Common myeloid progenitor, CD34-positive (primary cell): ENCODE measurements around the gene TYSND1.

Experiments
- CTCF ChIA-PET: fragments of 350-600 bp; sonication (Branson Sonifier 250); formaldehyde crosslinking; loops from one replicate; lab custom pipeline; 2021; ENCODE audit warnings: antibody characterized with exemption; lab: Charles Lee
- POLR2A ChIA-PET: fragments of 350-600 bp; sonication (Branson Sonifier 250); formaldehyde crosslinking; loops from one replicate; lab custom pipeline; 2021; ENCODE audit warnings: antibody characterized with exemption; lab: Charles Lee
- DNase-seq, 3 donors: peaks; one replicate each; pipeline versions ENCODE4 v3.0.0 to v3.0.0-alpha.2; 2013
- H3K27ac ChIP-seq, 2 experiments: 1 replicate in 1 of 2; 2 replicates in 1 of 2; pipeline ENCODE4 v1.7.0; 2013; ENCODE audit warnings: inconsistent platforms in 2 of 2, low read length in 2 of 2, mild to moderate bottlenecking in 2 of 2, low read depth in 1 of 2, moderate library complexity in 1 of 2; ENCODE audit not compliant: severe bottlenecking in 2 of 2, insufficient read depth in 1 of 2, poor library complexity in 1 of 2
- H3K27me3 ChIP-seq, 5 experiments: replicated peaks in 2 of 5; 1 replicate in 3 of 5; 2 replicates in 2 of 5; pipeline versions ENCODE4 v1.6.1 to v1.7.0; 2013; ENCODE audit warnings: low read length in 4 of 5, mild to moderate bottlenecking in 2 of 5, moderate library complexity in 2 of 5, inconsistent platforms in 1 of 5; ENCODE audit not compliant: insufficient read depth in 5 of 5, control insufficient read depth in 4 of 5
- H3K36me3 ChIP-seq, 4 experiments: 1 replicate in 2 of 4; 2 replicates in 2 of 4; pipeline versions ENCODE4 v1.6.1 to v1.7.0; 2013; ENCODE audit warnings: low read length in 3 of 4, control low read depth in 1 of 4, mild to moderate bottlenecking in 1 of 4; ENCODE audit not compliant: control insufficient read depth in 4 of 4, insufficient read depth in 4 of 4
- H3K4me1 ChIP-seq, 4 experiments: 1 replicate in 3 of 4; 2 replicates in 1 of 4; pipeline versions ENCODE4 v1.6.1 to v1.7.1; 2013; ENCODE audit warnings: low read length in 3 of 4, mild to moderate bottlenecking in 3 of 4, control low read depth in 1 of 4, inconsistent platforms in 1 of 4, moderate library complexity in 1 of 4; ENCODE audit not compliant: control insufficient read depth in 4 of 4, insufficient read depth in 4 of 4; ENCODE audit errors: control extremely low read depth in 1 of 4
- H3K4me3 ChIP-seq, 7 experiments: 1 replicate in 4 of 7; 2 replicates in 3 of 7; pipeline versions ENCODE4 v1.5.1 to v1.7.0; 2013; ENCODE audit warnings: mild to moderate bottlenecking in 7 of 7, low read length in 6 of 7, moderate library complexity in 6 of 7, inconsistent platforms in 2 of 7, low read depth in 2 of 7, control low read depth in 1 of 7; ENCODE audit not compliant: insufficient read depth in 4 of 7, control insufficient read depth in 1 of 7; ENCODE audit errors: extremely low read depth in 1 of 7
- H3K9me3 ChIP-seq, 5 experiments: 1 replicate in 4 of 5; 2 replicates in 1 of 5; pipeline versions ENCODE4 v1.6.1 to v1.7.1; 2013; ENCODE audit warnings: low read length in 4 of 5, mild to moderate bottlenecking in 2 of 5, inconsistent platforms in 1 of 5, low read depth in 1 of 5, moderate library complexity in 1 of 5; ENCODE audit not compliant: control insufficient read depth in 4 of 5, insufficient read depth in 2 of 5; ENCODE audit errors: control extremely low read depth in 1 of 5
- WGBS: methylation state at CpG from one replicate; pipeline ENCODE4 v1.1.5; 2013; ENCODE audit not compliant: insufficient coverage; 5-methylcytosine and 5-hydroxymethylcytosine counted together

The TYSND1 gene

DNA sequence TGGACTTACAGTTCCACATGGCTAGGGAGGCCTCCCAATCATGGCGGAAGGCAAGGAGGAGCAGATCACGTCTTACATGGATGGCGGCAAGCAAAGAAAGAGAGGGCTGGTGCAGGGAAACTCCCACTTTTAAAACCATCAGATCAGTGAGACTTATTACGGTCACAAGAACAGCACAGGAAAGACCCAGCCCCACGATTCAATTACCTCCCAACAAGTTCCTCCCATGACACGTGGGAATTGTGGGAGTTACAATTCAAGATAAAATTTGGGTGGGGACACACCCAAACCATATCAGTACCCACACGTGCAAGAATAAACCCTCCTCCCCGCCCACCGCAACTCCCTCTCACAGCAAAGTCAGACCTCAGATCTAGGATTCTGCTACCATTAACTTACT, 9.4 kb downstream of the TYSND1 start:
- POLR2A ChIA-PET: no interaction called here
- DNase-seq: peak; percentile 25 to 48 (median 33)
- Histone ChIP-seq H3K27ac (no peak overlapping the region), H3K9me3 (no peaks in the 10 kb centered on the region), H3K27me3 (peaks cover 0 to 13% (median 3%) of the 10 kb centered on the region in 5 experiments), H3K36me3 (peaks cover 0 to 7% (median 3%) of the 10 kb centered on the region in 4 experiments), H3K4me1 (peaks cover 0 to 13% (median 11%) of the 10 kb centered on the region in 4 experiments), H3K4me3 (no peak overlapping the region)
- 75% methylated on average over 7 of the region's 9 CpGs for WGBS
- CTCF ChIA-PET: interaction anchor here (0.6 to 2.8 kb wide), 5 partner anchors 8 to 30 kb away, joined by 3 to 18 read pairs (median 5); partner anchors contain the start of gene TYSND1

DNA sequence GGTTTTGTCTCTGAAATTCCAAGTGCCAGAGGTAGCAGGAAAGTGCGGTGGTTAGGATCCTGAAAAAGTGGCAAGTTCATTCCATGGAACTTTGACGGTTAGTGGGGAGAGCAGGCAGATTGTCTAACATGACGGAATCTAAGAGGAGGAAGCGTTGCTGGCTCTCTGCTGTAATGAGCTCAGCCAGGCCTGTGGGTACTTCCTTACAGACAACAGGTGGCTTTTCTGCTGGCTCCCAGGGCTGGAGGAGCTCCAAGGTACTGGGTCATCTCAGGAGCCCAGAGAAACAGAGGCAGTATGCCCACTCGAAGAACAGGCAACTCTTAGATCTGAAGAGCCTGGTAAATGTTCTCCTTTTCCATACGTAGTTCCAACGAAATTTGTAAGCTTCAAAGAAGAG, 10.8 kb downstream of the TYSND1 start:
- Histone ChIP-seq H3K4me1 (peaks cover 0 to 15% (median 13%) of the 10 kb centered on the region in 4 experiments), H3K4me3 (no peak overlapping the region), H3K27ac (no peak overlapping the region), H3K36me3 (peaks cover 0 to 7% (median 3%) of the 10 kb centered on the region in 4 experiments), H3K27me3 (peaks cover 0 to 25% (median 11%) of the 10 kb centered on the region in 5 experiments), H3K9me3 (no peaks in the 10 kb centered on the region)
- ChIA-PET CTCF (interaction anchor here (0.7 to 2.8 kb wide), 8 partner anchors 10 to 922 kb away, joined by 3 to 18 read pairs (median 4); partner anchors contain the start of gene TYSND1), POLR2A (interaction anchor here (0.6 kb wide), 1 partner anchor 19 kb away, joined by 3 read pairs; no protein-coding TSS in a partner anchor)
- WGBS: 67% methylated on average over 4 of the region's 7 CpGs
- no peak for DNase-seq

DNA sequence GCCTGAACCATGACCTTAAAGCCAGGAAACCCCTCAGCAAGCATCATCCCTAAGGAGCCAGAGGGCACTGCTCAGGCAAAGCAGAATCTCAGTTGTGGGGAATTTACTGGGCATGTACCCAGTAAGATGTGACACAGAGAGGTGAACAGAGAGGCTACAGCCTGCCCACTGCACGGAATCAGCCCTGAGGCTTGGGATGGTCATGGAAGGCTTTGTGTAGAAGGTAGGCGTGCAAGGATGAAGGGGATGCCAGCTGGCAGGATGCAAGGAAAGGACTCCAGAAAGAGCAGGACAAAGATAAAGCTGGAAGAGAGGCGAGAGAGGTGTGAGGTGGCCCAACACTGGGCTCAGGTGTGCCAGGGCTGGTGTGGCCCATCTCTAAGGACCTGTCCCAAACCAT, 11.5 kb downstream of the TYSND1 start:
- H3K27me3 ChIP-seq: peaks cover 0 to 25% (median 11%) of the 10 kb centered on the region in 5 experiments
- H3K27ac ChIP-seq: no peak overlapping the region
- WGBS: 94% methylated on average over 2 of the region's 3 CpGs
- ChIA-PET CTCF (interaction anchor here (2.2 to 2.8 kb wide), 3 partner anchors 10 to 17 kb away, joined by 11 to 18 read pairs (median 13); partner anchors contain the start of gene TYSND1), POLR2A (interaction anchor here (0.6 kb wide), 1 partner anchor 19 kb away, joined by 3 read pairs; no protein-coding TSS in a partner anchor)
- peaks cover 0 to 15% (median 13%) of the 10 kb centered on the region in 4 experiments for H3K4me1 ChIP-seq
- peaks cover 0 to 7% (median 2%) of the 10 kb centered on the region in 4 experiments for H3K36me3 ChIP-seq
- DNase-seq: no peak
- H3K9me3 ChIP-seq: no peaks in the 10 kb centered on the region
- no peak overlapping the region for H3K4me3 ChIP-seq

DNA sequence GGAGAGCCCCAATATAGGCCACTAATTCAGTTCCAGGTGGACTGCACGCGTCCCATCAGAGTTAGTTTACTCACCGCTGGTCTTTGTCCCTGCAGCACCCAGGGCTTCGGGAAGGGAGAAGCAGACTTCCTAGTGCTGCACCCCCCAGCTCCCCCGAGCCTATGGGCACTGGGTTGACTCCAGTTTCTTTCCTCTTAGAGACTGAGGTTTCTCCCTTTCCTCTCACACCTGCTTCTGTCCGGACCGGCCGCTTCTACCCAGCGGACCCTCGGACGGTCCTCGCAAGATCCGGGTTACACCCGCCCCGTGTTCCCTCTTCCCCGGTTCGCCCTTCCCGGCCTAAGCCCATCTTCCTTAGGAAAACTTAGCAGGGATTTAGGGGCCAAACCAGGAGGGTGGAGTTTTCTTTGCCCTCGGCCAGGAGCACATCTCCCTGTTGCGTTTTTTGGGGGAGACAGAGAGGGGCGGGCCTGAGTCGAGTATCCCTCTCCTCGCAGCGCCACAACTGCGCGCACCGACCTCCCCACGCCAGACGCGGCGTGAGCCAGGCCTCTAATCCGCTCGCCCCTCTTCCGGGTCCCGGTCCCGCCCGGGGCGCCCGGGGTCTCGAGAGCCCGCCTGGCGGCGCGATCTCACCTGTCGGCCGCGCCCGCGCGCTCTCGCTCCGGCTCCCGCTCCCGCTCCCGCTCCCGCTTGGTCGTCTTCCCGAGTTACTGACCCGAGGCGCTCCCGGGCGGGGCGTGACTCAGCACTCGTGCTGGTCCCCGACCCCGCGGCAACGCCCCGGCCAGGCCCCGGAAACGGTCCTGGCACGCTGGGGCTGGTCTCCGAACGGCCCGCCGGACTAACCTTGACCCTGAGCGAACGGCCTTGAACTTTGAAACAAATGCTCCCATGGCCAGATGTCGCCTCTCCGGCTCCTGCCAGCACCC, 14.1 kb downstream of the TYSND1 start, which contains the start of gene AIFM2:
Gene AIFM2 (minus strand): TSS at position 728 of the 932 bp plus-strand sequence. CDS start 8,741 bp downstream, outside the sequence.
- H3K27me3 ChIP-seq: peaks cover 0 to 25% (median 13%) of the 10 kb centered on the region in 5 experiments
- H3K36me3 ChIP-seq: no peaks in the 10 kb centered on the region
- WGBS: 7% methylated on average over 75 of the region's 80 CpGs
- peaks cover 0 to 15% (median 13%) of the 10 kb centered on the region in 4 experiments for H3K4me1 ChIP-seq
- H3K4me3 ChIP-seq: peak within 1 kb of the TSS; percentile 30 to 79 (median 64)
- peak within 1 kb of the TSS in 1 of 2 experiments; percentile 25 for H3K27ac ChIP-seq
- no peaks in the 10 kb centered on the region for H3K9me3 ChIP-seq
- peak; percentile 19 to 56 (median 31) for DNase-seq
- POLR2A ChIA-PET: no interaction called here
- CTCF ChIA-PET: interaction anchor here (0.9 kb wide), 1 partner anchor 14 kb away, joined by 3 read pairs; the partner anchor contains the start of gene TYSND1

DNA sequence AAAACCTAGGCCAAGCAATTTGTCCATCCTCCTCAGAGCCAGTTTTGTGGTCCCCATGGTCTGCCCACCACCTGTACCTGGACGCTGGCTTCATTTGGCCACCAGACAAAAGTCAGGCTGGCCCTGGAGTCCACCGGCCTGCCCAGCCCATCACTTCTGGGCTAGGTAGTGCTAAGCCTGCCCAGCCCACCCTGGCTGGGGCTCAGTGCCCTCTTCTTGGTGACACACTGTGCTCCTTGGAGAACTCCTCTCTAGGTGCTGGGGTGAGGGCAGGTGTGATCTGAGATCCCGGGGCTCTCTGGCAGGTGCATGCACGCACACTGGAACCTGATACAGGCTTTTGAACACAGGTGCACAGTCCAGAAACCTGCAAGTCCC, 15.0 kb downstream of the TYSND1 start:
- ChIA-PET CTCF (interaction anchor here (0.9 to 2.5 kb wide), 3 partner anchors 12 to 15 kb away, joined by 3 to 11 read pairs (median 3); partner anchors contain the start of gene TYSND1), POLR2A (no interaction called here)
- no peak for DNase-seq

DNA sequence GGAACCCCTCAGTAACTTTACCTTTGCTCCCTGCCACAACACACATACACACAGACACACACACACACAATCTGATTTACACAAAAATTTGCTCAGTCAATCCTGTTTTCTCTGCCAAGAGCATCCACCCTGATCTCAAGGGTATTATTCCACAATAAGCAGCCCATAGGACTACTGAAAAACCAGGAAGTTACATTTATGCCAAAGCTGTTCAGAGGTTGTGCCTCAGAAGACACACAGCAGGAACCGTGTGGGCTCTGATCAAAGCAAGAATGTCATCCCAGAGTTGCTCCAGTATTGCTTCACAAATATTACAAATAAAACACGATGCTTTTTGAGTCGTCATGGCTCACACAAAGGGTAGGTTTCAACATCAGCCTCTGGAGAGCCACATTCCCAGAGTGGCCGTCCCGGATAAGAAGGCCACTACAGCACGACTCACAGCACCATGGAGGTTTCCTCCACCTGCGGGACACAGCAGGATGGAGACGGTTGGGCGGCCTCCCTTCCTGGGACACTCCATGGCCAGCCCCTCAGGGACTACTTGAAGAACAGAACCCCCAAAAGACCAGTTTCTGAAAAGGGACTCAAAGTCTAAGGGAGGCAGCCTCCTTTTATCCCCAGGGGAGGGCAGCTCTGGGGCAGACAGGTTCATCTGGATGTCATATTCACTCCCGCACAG, 15.5 kb downstream of the TYSND1 start:
- WGBS: 96% methylated on average over 9 of the region's 10 CpGs
- ChIA-PET CTCF (interaction anchor here (0.7 to 2.5 kb wide), 3 partner anchors 12 to 21 kb away, joined by 3 to 11 read pairs (median 3); partner anchors contain the start of gene TYSND1), POLR2A (no interaction called here)
- Histone ChIP-seq H3K27me3 (peaks cover 0 to 25% (median 13%) of the 10 kb centered on the region in 5 experiments), H3K4me1 (peaks cover 0 to 21% (median 19%) of the 10 kb centered on the region in 4 experiments), H3K36me3 (no peaks in the 10 kb centered on the region), H3K4me3 (no peak overlapping the region), H3K9me3 (no peaks in the 10 kb centered on the region), H3K27ac (no peak overlapping the region)
- no peak for DNase-seq

More for the DNA sequence above, 15.0 kb downstream of the TYSND1 start:
- no peak overlapping the region for H3K4me3 ChIP-seq
- peaks cover 0 to 16% (median 15%) of the 10 kb centered on the region in 4 experiments for H3K4me1 ChIP-seq
- peaks cover 0 to 25% (median 13%) of the 10 kb centered on the region in 5 experiments for H3K27me3 ChIP-seq
- WGBS: 100% methylated on average over 3 of the region's 4 CpGs
- H3K9me3 ChIP-seq: no peaks in the 10 kb centered on the region
- H3K36me3 ChIP-seq: no peaks in the 10 kb centered on the region
- no peak overlapping the region for H3K27ac ChIP-seq
